ENCODE results near the gene C9orf50.

C9orf50 gene

GRCh38 chr9:129586685-129587084 lies 34.2 kb downstream of the C9orf50 start:
- DNase-seq: no peak

DNA sequence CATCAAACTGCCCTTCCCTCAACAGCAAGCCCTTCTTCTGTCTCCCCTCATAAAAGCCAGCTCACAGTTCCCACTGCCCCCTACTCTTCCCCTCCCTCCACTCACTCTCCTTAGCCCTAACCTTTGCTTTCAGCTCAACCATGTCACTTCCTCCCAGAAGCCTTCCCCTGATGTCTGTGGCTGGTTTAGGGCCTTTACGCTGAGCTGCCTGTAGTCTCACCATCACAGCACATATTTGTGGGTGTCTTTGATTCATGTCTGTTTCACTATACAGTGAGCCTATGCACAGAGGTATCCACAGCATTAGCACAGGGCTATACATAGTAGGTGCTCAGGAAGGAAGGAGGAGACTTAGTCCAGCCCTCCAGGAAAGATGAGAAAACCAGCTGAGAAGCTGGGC lies 34.7 kb downstream of the C9orf50 start:
- DNase-seq: no peak

GRCh38 chr9:129585352-129585751 lies 35.5 kb downstream of the C9orf50 start:
- no peak for DNase-seq

- DNase-seq: peak; percentile 55
Observed at GRCh38 chr9:129584136-129584535, 36.8 kb downstream of the C9orf50 start.

DNA sequence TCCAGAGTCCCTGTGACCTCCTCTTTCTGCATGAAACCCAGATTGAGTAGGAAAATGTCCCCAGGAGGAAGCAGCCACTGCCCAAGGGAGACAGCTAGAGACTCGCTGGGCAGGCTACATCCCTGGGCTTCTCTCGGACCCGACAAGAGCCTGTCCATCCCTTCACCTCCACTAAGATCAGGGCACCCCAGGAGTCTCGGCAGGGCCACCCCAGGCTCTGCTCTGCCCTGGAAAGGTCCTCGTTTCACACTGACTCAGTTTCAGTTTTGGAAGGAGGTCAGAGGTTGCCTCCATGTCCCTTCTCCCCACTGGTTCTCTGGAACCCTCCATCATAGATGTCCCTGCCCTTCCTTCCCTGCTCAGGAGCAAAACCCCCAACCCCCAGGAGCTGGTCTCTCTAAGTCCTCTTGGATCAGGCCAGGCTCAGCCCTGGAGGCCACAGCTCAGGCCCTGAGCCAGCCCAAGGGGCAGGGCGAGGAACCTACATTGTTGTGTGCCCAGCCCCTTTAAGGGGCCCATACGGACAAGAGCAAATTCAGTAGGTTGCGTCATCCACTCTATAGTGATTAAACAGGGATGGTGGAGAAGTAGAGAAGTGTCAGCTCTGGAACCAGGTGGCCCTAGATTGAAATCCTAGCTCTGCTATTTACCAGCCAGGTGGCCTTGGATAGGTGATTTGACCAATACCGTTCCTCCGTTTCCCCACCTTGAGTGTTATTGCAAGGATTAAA lies 37.4 kb downstream of the C9orf50 start:
- no peak for DNase-seq

DNA sequence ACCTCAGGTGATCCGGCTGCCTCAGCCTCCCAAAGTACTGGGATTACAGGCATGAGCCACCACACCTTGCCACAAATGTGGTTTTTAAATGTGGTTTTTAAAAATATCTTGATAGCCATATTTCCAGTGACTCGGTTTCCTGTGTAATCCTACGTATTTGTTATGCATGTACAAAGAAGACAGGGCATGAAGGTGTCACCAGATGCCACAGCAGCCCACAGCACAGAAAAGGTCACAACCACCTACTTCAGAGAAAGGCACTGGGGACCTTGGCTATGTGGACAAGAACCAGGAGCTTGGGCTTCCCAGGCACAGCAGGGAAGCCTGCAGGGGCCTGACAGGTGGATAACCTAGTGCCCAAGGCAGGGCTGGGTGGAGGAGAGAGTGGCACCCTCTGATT lies 38.0 kb downstream of the C9orf50 start:
- DNase-seq: no peak

DNA sequence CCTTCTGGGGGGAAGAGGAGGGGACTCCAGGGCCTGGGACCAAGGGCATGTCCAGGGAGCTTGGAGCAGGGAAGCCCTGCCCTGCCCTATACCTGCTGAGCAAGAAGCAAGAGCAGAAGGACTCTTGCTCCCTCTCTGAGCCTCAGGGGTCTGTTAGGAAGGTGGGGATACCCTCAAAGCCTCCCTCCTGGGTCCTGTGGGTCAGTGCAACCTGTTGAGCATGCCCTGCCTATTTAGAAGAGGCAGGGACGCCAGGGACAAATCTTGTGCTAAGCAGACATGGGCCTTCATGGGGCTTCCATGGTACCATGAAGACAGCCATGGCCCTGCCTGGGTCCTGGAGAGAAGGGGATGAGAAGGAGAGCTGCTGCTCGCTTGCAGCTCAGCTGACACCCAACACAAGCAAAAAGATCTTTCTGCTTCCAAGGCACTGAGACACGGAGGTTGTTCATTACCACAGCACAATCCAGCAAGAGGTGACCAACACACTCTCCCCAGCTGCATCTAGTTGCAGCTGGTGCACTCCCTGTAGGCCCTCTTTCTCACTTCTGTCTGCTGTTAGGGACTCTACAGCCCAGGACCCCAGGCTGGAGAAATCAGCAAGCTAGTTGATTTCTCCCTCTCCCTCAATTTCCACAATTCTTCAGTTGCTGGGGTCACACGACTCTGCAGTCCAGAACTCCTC lies 39.3 kb downstream of the C9orf50 start:
- no peak for DNase-seq

DNA sequence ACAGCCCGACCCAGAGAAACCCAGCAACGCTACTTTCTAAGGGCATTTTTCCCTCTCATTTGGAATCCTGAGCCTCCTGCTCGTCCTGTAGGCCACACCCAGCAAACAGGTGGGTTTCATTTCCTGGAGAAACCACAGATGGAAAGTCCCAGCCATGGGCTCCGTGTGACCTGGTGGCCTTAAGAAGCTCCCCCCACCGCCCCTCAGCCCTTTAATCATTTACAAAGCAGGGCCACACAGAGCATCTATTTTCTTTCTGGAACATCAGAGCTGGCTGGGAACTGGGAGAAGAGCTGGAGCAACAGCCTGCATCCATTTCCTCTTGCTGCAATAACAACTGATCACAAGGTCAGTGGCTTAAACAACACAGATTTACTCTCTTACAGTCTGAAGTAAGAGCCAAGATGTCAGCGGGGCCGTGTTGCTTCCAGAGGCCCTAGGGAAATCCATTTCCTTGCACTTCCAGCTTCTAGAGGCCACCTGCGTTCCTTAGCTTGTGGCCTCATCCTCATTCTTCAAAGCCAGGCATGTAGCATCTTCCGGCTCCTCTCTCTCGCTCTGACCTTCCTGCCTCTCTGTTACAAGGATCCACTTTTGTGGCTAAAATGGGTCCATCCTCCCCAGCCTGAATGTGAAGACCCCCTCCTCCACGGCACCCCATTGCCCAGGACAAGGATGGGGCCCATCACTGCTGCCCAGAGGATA lies 40.5 kb downstream of the C9orf50 start:
- DNase-seq: no peak

GRCh38 chr9:129579294-129579693 lies 41.6 kb downstream of the C9orf50 start:
- DNase-seq: no peak

GRCh38 chr9:129576546-129577543 lies 44.1 kb downstream of the C9orf50 start:
- DNase-seq: no peak

GRCh38 chr9:129575818-129576217 lies 45.1 kb downstream of the C9orf50 start:
- DNase-seq: no peak

DNA sequence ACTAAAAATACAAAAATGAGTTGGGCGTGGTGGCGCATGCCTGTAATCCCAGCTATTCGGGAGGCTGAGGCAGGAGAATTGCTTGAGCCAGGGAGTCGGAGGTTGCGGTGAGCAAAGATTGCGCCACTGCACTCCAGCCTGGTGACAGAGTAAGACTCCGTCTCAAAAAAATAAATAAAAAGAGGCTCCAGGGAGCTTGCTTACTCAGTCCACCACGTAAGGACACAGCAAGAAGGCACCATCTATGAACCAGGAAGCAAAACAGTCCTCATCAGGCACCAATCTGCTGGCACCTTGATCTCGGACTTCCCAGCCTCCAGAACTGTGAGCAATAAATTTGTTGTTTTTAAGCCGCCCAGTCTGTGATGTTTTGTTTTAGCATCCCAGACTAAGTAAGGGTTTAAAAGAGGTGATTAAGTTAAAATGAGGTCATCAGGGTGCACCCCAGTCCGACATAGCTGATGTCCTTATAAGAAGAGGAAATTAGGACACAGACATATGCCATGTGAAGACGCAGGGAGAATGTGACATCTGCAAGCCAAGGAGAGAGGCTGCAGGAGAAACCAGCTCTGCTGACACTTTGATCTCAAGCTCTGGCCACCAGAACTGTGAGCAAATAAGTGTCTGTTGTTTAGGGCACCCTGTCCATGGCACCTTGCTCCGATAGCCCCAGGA lies 45.9 kb downstream of the C9orf50 start:
- no peak for DNase-seq

- DNase-seq: no peak
Observed at GRCh38 chr9:129573977-129574376, 46.9 kb downstream of the C9orf50 start.

DNA sequence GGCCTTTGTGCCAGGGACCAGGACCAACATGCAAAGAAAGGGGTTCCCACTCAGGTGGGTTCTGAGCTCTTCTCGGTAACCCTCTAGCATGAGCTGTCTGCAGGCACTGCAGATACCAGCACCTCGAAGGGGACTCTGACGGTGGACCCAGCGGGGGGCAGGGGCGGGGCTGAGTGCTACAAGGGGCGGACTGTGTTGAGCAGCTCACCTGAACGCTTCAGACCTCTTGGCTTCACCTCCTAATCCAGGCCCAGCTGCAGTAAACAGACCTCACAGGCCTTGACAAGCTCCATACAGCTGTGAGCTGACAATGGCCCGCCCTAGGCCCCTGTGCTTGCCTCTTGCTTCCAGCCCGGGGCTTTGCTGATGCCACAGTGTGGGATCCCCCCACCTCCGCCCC lies 48.4 kb downstream of the C9orf50 start:
- DNase-seq: no peak

DNA sequence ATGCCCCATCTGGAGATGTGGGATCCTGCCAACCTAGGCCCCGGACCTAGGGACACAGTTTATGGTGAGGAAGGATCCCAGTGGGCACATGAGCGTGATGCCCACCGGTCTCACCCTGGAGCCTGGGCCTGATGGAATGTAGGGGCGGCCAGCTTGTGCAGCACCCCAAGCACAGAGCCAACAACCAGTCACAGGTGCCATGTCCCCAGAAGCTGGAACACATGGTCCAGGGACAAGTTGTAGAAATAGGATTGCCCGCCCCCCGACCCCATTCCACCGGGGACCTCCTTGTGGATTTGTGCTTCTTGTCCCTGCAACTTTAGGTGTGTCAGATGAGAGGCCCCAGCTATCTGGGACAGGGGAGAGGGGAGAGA lies 48.9 kb downstream of the C9orf50 start:
- no peak for DNase-seq

DNA sequence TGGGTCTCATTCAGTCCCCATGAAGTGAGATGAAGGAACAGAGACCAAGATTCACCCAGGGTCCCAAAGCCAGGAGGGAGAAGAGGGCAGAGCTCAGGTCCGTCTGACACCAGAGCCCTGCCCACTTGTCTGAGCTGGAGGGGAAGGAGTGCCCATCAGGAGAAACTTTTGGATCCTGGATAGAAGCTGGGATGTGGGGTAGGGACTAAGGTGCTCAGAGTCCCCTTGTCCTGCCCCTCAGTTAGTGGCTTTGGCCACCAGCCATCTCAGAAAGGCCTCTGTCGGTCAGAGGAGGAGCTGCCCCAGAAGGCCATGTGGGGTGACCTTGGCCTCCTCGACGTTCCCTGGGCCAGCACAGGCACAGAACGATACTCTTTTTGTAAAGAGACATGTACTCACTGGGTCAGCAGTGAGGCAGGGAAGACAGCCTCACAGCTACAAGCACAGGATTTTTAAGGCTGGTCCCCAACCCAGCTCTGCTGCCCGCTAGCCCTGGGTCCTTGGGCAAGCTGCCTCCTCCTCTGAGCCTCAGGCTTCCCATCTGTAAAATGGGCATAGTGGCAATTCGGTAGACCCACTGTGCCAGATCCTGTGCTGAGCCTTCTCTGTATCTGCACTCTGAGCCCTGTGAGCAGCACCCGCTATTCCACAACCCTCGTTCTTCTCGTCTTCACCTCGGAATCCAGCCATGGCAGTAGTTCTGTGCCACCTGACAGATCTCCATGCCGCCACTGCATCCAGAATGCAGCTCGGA lies 49.4 kb downstream of the C9orf50 start:
- no peak for DNase-seq

GRCh38 chr9:129570450-129571297 lies 50.2 kb downstream of the C9orf50 start:
- no peak for DNase-seq

- no peak for DNase-seq
Observed at GRCh38 chr9:129569502-129570449, 51.1 kb downstream of the C9orf50 start.

All from activated T-cell treated with anti-CD3 and anti-CD28 coated beads for 4 hours (primary cell).